ENCODE data around the gene OR9K2. TPM values are rescaled to one million over a fixed set of nuclear protein-coding genes. Genes with fewer than 3 reads are reported as not detected.

Gene OR9K2, protein sequence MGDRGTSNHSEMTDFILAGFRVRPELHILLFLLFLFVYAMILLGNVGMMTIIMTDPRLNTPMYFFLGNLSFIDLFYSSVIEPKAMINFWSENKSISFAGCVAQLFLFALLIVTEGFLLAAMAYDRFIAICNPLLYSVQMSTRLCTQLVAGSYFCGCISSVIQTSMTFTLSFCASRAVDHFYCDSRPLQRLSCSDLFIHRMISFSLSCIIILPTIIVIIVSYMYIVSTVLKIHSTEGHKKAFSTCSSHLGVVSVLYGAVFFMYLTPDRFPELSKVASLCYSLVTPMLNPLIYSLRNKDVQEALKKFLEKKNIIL
- not detected in 2 replicates for total RNA-seq

DNA sequence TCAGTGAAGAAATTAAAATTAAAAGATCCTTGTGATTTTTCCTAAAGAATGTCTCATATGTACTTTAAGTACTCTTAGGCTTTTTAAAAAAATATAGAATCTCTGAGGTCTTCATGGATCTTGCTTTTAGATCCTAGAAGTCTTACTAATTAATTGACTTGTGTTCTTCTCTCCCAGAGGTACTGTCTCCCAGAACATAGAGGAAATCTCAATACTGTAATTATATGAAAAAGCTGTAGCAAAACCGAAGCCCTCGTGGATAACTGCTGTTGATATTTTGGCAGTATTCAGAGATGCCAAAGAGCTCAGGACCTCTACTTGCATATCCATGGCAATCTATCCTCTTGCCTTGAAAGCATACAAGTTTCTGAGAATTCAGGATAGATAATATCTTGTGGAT is at the start of gene OR9K2:
TSS of gene OR9K2 (plus strand) at position 301 of the 400 bp plus-strand sequence. CDS start 3,429 bp downstream, outside the sequence.

Other genes starting within 250 kb of the OR9K2 start
- not detected in 2 replicates for gene TESPA1, start 141.6 kb upstream of the OR9K2 start, total RNA-seq
- not detected in 2 replicates for gene NEUROD4, start 106.4 kb upstream of the OR9K2 start, total RNA-seq
- gene OR10A7, start 94.6 kb downstream of the OR9K2 start, total RNA-seq, result not detected in 2 replicates
- not detected in 2 replicates for gene OR6C74, start 118.2 kb downstream of the OR9K2 start, total RNA-seq
- not detected in 2 replicates for gene OR6C6, start 170.2 kb downstream of the OR9K2 start, total RNA-seq
- gene OR6C1, start 187.9 kb downstream of the OR9K2 start, total RNA-seq, result not detected in 2 replicates
- gene OR6C3, start 204.3 kb downstream of the OR9K2 start, total RNA-seq, result not detected in 2 replicates
- not detected in 2 replicates for gene OR6C75, start 236.6 kb downstream of the OR9K2 start, total RNA-seq